Activated naive CD4-positive, alpha-beta T cell treated with anti-CD3 and anti-CD28 coated beads, Interleukin-2, amount 50 U/mL, for 72 hours (primary cell): Measurements from ENCODE around the gene A1BG. TPM values are rescaled to one million over a fixed set of nuclear protein-coding genes. Genes with fewer than 3 reads are reported as not detected.
A peak's percentile ranks its signal among the peaks of the same experiment; 100 is the strongest.

Source experiments
- ATAC-seq, 2 donors: fragments of 150-1000 bp; cut with Tn5 transposase; 2 replicates each; pipeline ENCODE4 v1.10.0; 2021; ENCODE audit warnings: mild to moderate bottlenecking in 2 of 2, moderate library complexity in 2 of 2
- DNase-seq, 2 donors: peaks; one replicate each; pipeline ENCODE4 v3.0.0; 2021 to 2022; ENCODE audit warnings: low spot score in 2 of 2
- H3K27ac Mint-ChIP-seq, 2 donors: one replicate each; pipeline ENCODE4 v1.8.0; 2022; ENCODE audit warnings: mild to moderate bottlenecking in 2 of 2, mixed read lengths in 2 of 2
- H3K36me3 Mint-ChIP-seq, 2 donors: one replicate each; pipeline ENCODE4 v1.8.0; 2022; ENCODE audit warnings: mixed read lengths in 2 of 2
- H3K9me3 Mint-ChIP-seq, 2 donors: one replicate each; pipeline ENCODE4 v1.8.0; 2022; ENCODE audit warnings: mixed read lengths in 2 of 2
- total RNA-seq, 2 donors: library from RNA; stranded (reverse); gene quantifications; one replicate each; pipeline ENCODE4 v1.2.3, GENCODE V29; 2022

The A1BG gene
- total RNA-seq, 2 donors from 2014 or later: 12.9 to 14.9 TPM

DNA sequence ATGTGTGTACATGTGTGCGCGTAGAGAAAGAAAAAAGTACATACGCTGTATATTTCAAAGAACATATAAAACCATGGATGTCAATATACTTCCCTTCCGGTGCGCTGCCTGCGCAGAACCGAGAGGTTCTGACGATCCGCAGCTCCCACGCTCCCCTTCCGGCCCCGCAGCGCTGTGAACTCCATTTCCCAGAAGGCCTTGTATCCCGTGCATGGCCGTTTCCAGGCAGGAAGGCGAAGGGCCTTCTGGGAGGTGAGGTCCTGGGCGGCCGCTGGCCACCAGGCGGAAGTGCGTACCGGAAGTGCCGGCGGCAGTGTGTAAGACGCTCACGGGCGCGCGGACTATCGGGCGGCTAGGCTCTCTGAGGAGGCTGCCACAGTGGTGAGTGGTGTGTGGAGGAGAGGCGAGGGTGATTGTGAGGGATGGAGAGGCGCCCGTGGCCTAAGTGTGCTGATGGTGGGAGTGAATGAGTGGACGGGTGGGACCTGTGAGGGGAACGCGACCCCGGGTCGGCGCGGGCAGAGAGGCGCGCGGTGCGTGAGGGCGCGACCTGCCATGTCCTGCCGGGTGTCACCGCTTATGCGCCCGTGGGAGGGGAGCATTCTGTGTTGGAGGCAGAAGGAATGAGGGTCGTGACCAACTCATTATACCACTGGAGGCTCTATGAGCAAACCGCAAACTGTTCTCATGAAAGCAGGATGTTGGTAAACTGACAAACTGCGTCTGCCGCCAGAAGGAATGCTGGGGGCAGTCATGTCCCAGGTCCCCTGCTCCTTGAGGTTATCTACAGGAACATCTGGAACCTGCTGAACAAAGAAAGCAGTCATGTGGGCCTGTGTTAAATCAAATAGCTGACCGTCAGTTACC lies 48.0 kb downstream of the A1BG start, which contains the start of gene ERVK3-1:
Gene ERVK3-1 (plus strand): TSS at position 313 of the 867 bp plus-strand sequence. CDS start 6,792 bp downstream, outside the sequence.
- Mint-ChIP-seq H3K36me3 (peaks cover 43 to 82% of the 10 kb centered on the region in 2 donors), H3K27ac (peak within 1 kb of the TSS; percentile 99), H3K9me3 (peaks cover 0 to 15% of the 10 kb centered on the region in 2 donors)
- DNase-seq (peak; percentile 88 to 96), ATAC-seq (peak; percentile 98 to 99)

DNA sequence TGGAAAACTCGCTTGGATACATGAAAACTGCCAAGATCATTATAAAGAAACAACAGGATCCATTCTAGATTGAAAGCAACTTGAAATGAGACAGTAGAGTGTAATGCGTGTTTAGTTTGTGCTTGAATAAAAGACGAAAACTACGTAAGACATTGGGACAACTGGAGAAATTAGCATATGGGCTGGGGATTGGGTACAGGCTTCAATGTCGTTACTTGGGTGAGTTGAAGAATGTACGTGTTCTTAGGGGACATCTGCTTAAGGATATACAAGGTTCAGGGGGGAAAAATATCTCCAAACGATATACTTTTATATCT lies 48.6 kb downstream of the A1BG start:
- DNase-seq (no peak), ATAC-seq (peak; percentile 3 to 8)
- peaks cover 0 to 15% of the 10 kb centered on the region in 2 donors for H3K9me3 Mint-ChIP-seq
- peak overlapping the region; percentile 99 for H3K27ac Mint-ChIP-seq
- peaks cover 44 to 82% of the 10 kb centered on the region in 2 donors for H3K36me3 Mint-ChIP-seq

DNA sequence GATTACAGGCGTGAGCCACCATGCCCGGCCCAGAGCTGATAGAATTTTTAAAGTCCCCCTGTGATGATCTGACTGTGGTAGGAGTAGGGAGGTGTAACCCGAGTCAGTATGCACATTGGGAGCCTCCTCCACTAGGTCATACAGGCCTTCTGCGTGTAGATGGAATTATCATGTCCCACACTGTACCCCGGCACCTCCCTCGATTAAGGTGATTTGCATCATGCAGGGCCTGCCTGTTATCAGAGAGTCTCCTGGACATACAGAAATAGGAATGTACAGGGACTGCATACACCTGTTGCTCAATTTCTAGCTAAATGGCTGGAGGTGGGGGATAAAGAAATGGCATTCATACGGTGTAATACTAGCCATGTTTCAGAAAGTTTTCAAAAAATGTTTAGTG lies 49.0 kb downstream of the A1BG start:
- Mint-ChIP-seq H3K36me3 (peaks cover 40 to 80% of the 10 kb centered on the region in 2 donors), H3K27ac (peak overlapping the region in 1 of 2 donors; percentile 99), H3K9me3 (peaks cover 0 to 12% of the 10 kb centered on the region in 2 donors)
- ATAC-seq (no peak), DNase-seq (no peak)

DNA sequence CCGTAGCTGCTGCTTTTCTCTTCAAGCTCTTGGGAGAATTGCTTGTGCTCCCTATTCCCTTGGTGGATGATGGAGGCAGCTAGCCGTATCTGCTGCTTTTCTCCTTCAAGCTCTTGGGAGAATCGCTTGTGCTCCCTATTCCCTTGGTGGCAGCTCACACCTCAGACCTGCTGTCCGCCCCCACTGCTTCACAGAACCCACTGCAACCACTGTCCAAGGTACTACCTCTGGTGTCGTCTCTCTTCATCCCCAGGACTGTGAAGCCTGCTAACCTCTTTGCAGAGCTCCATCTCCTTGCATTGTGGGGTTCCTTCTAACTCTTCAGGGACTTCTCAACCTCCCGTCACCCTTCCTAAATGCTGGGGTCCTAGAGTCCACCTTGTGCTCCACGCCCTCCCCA lies 52.7 kb downstream of the A1BG start:
- Mint-ChIP-seq H3K36me3 (peaks cover 33 to 62% of the 10 kb centered on the region in 2 donors), H3K9me3 (peaks cover 4 to 12% of the 10 kb centered on the region in 2 donors), H3K27ac (peak overlapping the region in 1 of 2 donors; percentile 39)
- DNase-seq (no peak), ATAC-seq (no peak)

DNA sequence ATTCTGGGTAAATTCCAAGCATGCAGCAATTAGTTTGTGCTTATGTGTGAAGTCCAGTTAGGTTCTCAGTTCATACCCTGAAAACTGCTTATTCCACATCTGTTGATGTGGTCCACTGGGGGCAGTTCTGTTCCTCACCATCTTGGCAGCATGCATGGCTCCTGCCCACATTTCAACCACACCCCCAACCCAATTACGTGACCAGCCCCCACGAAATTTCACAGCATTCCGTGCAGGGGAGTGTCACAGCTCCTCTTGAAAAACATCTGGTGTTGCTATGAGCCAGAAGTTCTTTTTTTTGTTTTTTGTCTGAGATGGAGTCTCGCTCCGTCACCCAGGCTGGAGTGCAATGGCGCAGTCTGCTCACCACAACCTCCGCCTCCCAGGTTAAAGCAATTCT lies 57.2 kb downstream of the A1BG start:
- Mint-ChIP-seq H3K36me3 (peaks cover 68 to 80% of the 10 kb centered on the region in 2 donors), H3K27ac (no peak overlapping the region), H3K9me3 (peaks cover 31 to 34% of the 10 kb centered on the region in 2 donors)
- ATAC-seq: no peak
- DNase-seq: no peak

Other genes starting within 250 kb of the A1BG start
- 1 to 10 TPM; 3.6 to 8.1 TPM for gene ZNF329, start 202.7 kb downstream of the A1BG start, total RNA-seq
- gene ZNF274, start 170.4 kb downstream of the A1BG start, total RNA-seq: 10 to 100 TPM; 19.8 to 34.1 TPM
- 10 to 100 TPM; 34.0 to 51.9 TPM for gene ZNF544, start 124.6 kb downstream of the A1BG start, total RNA-seq
- gene ZNF8, start 74.5 kb downstream of the A1BG start, total RNA-seq: 1 to 10 TPM; 4.5 to 5.6 TPM
- 10 to 100 TPM; 30.3 to 37.8 TPM for gene ERVK3-1, start 48.1 kb downstream of the A1BG start, total RNA-seq
- gene ZSCAN22, start 26.5 kb downstream of the A1BG start, total RNA-seq: 1 to 10 TPM; 3.1 to 4.3 TPM
- 1 to 10 TPM in 1 of 2 donors, under 1 TPM in 1; 0.23 to 2.6 TPM for gene ZNF497, start 9.3 kb upstream of the A1BG start, total RNA-seq
- 1 to 10 TPM in 1 of 2 donors, under 1 TPM in 1; 0.48 to 2.1 TPM for gene ZNF837, start 27.5 kb upstream of the A1BG start, total RNA-seq
- gene RPS5, start 33.8 kb upstream of the A1BG start, total RNA-seq: 1,000 to 10,000 TPM; 1,454 to 1,511 TPM
- gene RNF225, start 42.2 kb upstream of the A1BG start, total RNA-seq: under 1 TPM; 0.48 to 0.60 TPM
- gene ZNF584, start 55.2 kb upstream of the A1BG start, total RNA-seq: 10 to 100 TPM; 10.4 to 13.9 TPM
- gene ZNF132, start 86.7 kb upstream of the A1BG start, total RNA-seq: 1 to 10 TPM; 3.1 to 3.4 TPM
- gene ZNF324B, start 98.1 kb upstream of the A1BG start, total RNA-seq: 1 to 10 TPM; 5.7 to 7.9 TPM
- 1 to 10 TPM; 6.4 to 7.7 TPM for gene ZNF324, start 113.6 kb upstream of the A1BG start, total RNA-seq
- 1 to 10 TPM; 4.8 to 5.0 TPM for gene ZNF446, start 122.9 kb upstream of the A1BG start, total RNA-seq
- 10 to 100 TPM; 10.2 to 21.4 TPM for gene SLC27A5, start 158.5 kb upstream of the A1BG start, total RNA-seq
- 10 to 100 TPM in 1 of 2 donors, 1 to 10 TPM in 1; 7.9 to 12.2 TPM for gene ZBTB45, start 166.3 kb upstream of the A1BG start, total RNA-seq
- gene TRIM28, start 190.6 kb upstream of the A1BG start, total RNA-seq: 100 to 1,000 TPM; 446 to 497 TPM
- 100 to 1,000 TPM; 112 to 114 TPM for gene CHMP2A, start 201.6 kb upstream of the A1BG start, total RNA-seq
- 100 to 1,000 TPM; 121 to 123 TPM for gene UBE2M, start 205.1 kb upstream of the A1BG start, total RNA-seq
- 10 to 100 TPM; 22.1 to 26.8 TPM for gene MZF1, start 219.8 kb upstream of the A1BG start, total RNA-seq